ENCODE results near the gene FHL2.
A peak's percentile ranks its signal among the peaks of the same experiment; 100 is the strongest.

The FHL2 gene

GRCh38 chr2:105405291-105405690, 6.4 kb upstream of the FHL2 start:
- peaks cover under 1% of the 10 kb centered on the region; the same call in 1 of the 2 replicates for H3K27me3 ChIP-seq (ENCODE audit: insufficient read depth, low read length)
- no peak overlapping the region for H3K4me3 ChIP-seq (ENCODE audit: low read length)
- H3K4me1 ChIP-seq (ENCODE audit: insufficient read depth, low read length), result peaks cover 17% of the 10 kb centered on the region
- H3K36me3 ChIP-seq (ENCODE audit: insufficient read depth, low read length), result no peaks in the 10 kb centered on the region
- no peak overlapping the region for H3K9ac ChIP-seq (ENCODE audit: low read depth, low read length)
- 95% methylated on average over 4 of the region's 4 CpGs for WGBS
- H3K9me3 ChIP-seq (ENCODE audit: insufficient read depth, low read depth, low read length), result no peaks in the 10 kb centered on the region
- no peak overlapping the region for H3K27ac ChIP-seq (ENCODE audit: low read depth, low read length)

- 100% methylated on average over 2 of the region's 3 CpGs for WGBS
- no peak overlapping the region for H3K4me3 ChIP-seq (ENCODE audit: low read length)
- no peaks in the 10 kb centered on the region for H3K36me3 ChIP-seq (ENCODE audit: insufficient read depth, low read length)
- H3K27me3 ChIP-seq (ENCODE audit: insufficient read depth, low read length), result peaks cover 6% of the 10 kb centered on the region
- H3K9me3 ChIP-seq (ENCODE audit: insufficient read depth, low read depth, low read length), result no peaks in the 10 kb centered on the region
- H3K27ac ChIP-seq (ENCODE audit: low read depth, low read length), result no peak overlapping the region
- H3K4me1 ChIP-seq (ENCODE audit: insufficient read depth, low read length), result peaks cover 17% of the 10 kb centered on the region
- H3K9ac ChIP-seq (ENCODE audit: low read depth, low read length), result no peak overlapping the region
Measured at GRCh38 chr2:105404736-105405135, 5.9 kb upstream of the FHL2 start.

GRCh38 chr2:105403783-105404698, 5.2 kb upstream of the FHL2 start:
- peaks cover 17% of the 10 kb centered on the region for H3K4me1 ChIP-seq (ENCODE audit: insufficient read depth, low read length)
- H3K9ac ChIP-seq (ENCODE audit: low read depth, low read length), result no peak overlapping the region
- H3K9me3 ChIP-seq (ENCODE audit: insufficient read depth, low read depth, low read length), result no peaks in the 10 kb centered on the region
- WGBS, result 79% methylated on average over 14 of the region's 14 CpGs
- no peak overlapping the region for H3K27ac ChIP-seq (ENCODE audit: low read depth, low read length)
- H3K36me3 ChIP-seq (ENCODE audit: insufficient read depth, low read length), result no peaks in the 10 kb centered on the region
- H3K4me3 ChIP-seq (ENCODE audit: low read length), result no peak overlapping the region
- peaks cover 13% of the 10 kb centered on the region for H3K27me3 ChIP-seq (ENCODE audit: insufficient read depth, low read length)

GRCh38 chr2:105403241-105403782, 4.5 kb upstream of the FHL2 start:
- no peak overlapping the region for H3K9ac ChIP-seq (ENCODE audit: low read depth, low read length)
- 64% methylated on average over 8 of the region's 8 CpGs for WGBS
- H3K4me3 ChIP-seq (ENCODE audit: low read length), result no peak overlapping the region
- H3K4me1 ChIP-seq (ENCODE audit: insufficient read depth, low read length), result peaks cover 17% of the 10 kb centered on the region
- H3K36me3 ChIP-seq (ENCODE audit: insufficient read depth, low read length), result no peaks in the 10 kb centered on the region
- H3K27ac ChIP-seq (ENCODE audit: low read depth, low read length), result no peak overlapping the region
- H3K27me3 ChIP-seq (ENCODE audit: insufficient read depth, low read length), result peaks cover 14% of the 10 kb centered on the region
- no peaks in the 10 kb centered on the region for H3K9me3 ChIP-seq (ENCODE audit: insufficient read depth, low read depth, low read length)

GRCh38 chr2:105402809-105403208, 4.0 kb upstream of the FHL2 start:
- H3K27me3 ChIP-seq (ENCODE audit: insufficient read depth, low read length), result peaks cover 14% of the 10 kb centered on the region
- H3K27ac ChIP-seq (ENCODE audit: low read depth, low read length), result no peak overlapping the region
- no peak overlapping the region for H3K9ac ChIP-seq (ENCODE audit: low read depth, low read length)
- H3K36me3 ChIP-seq (ENCODE audit: insufficient read depth, low read length), result no peaks in the 10 kb centered on the region
- 100% methylated on average over 1 of the region's 2 CpGs for WGBS
- H3K4me1 ChIP-seq (ENCODE audit: insufficient read depth, low read length), result peaks cover 20% of the 10 kb centered on the region
- no peak overlapping the region for H3K4me3 ChIP-seq (ENCODE audit: low read length)
- no peaks in the 10 kb centered on the region for H3K9me3 ChIP-seq (ENCODE audit: insufficient read depth, low read depth, low read length)

GRCh38 chr2:105401867-105402266, 3.0 kb upstream of the FHL2 start:
- H3K9me3 ChIP-seq (ENCODE audit: insufficient read depth, low read depth, low read length), result no peaks in the 10 kb centered on the region
- no peaks in the 10 kb centered on the region for H3K36me3 ChIP-seq (ENCODE audit: insufficient read depth, low read length)
- H3K9ac ChIP-seq (ENCODE audit: low read depth, low read length), result no peak overlapping the region
- H3K27me3 ChIP-seq (ENCODE audit: insufficient read depth, low read length), result peaks cover 14% of the 10 kb centered on the region
- no CpG with 5 or more reads among the region's 7 CpGs for WGBS
- no peak overlapping the region for H3K27ac ChIP-seq (ENCODE audit: low read depth, low read length)
- peaks cover 29% of the 10 kb centered on the region for H3K4me1 ChIP-seq (ENCODE audit: insufficient read depth, low read length)
- H3K4me3 ChIP-seq (ENCODE audit: low read length), result no peak overlapping the region

- Histone ChIP-seq H3K9ac (ENCODE audit: low read depth, low read length) (no peak overlapping the region), H3K4me1 (ENCODE audit: insufficient read depth, low read length) (peaks cover 30% of the 10 kb centered on the region), H3K27me3 (ENCODE audit: insufficient read depth, low read length) (peaks cover 14% of the 10 kb centered on the region), H3K27ac (ENCODE audit: low read depth, low read length) (no peak overlapping the region), H3K36me3 (ENCODE audit: insufficient read depth, low read length) (peaks cover 3% of the 10 kb centered on the region; the same call in 1 of the 2 replicates), H3K9me3 (ENCODE audit: insufficient read depth, low read depth, low read length) (no peaks in the 10 kb centered on the region), H3K4me3 (ENCODE audit: low read length) (no peak overlapping the region)
- 97% methylated on average over 7 of the region's 7 CpGs for WGBS
Measured at GRCh38 chr2:105400138-105400540, 1.3 kb upstream of the FHL2 start.

GRCh38 chr2:105399207-105399861, 483 bp upstream of the FHL2 start:
- Histone ChIP-seq H3K9ac (ENCODE audit: low read depth, low read length) (peak overlapping the region; percentile 99), H3K9me3 (ENCODE audit: insufficient read depth, low read depth, low read length) (no peaks in the 10 kb centered on the region), H3K27me3 (ENCODE audit: insufficient read depth, low read length) (peaks cover 14% of the 10 kb centered on the region), H3K4me3 (ENCODE audit: low read length) (peak overlapping the region; percentile 97), H3K36me3 (ENCODE audit: insufficient read depth, low read length) (peaks cover 3% of the 10 kb centered on the region; the same call in 1 of the 2 replicates), H3K27ac (ENCODE audit: low read depth, low read length) (0 out of 2 replicates have a peak overlapping the region, but pooled peaks have one; percentile 40), H3K4me1 (ENCODE audit: insufficient read depth, low read length) (peaks cover 27% of the 10 kb centered on the region)
- 47% methylated on average over 38 of the region's 38 CpGs for WGBS

- WGBS, result 21% methylated on average over 4 of the region's 6 CpGs
- Histone ChIP-seq H3K4me1 (ENCODE audit: insufficient read depth, low read length) (peaks cover 14% of the 10 kb centered on the region), H3K27me3 (ENCODE audit: insufficient read depth, low read length) (peaks cover 14% of the 10 kb centered on the region), H3K36me3 (ENCODE audit: insufficient read depth, low read length) (peaks cover 10% of the 10 kb centered on the region; the same call in 1 of the 2 replicates), H3K9ac (ENCODE audit: low read depth, low read length) (peak overlapping the region; percentile 99), H3K4me3 (ENCODE audit: low read length) (peak overlapping the region; percentile 97), H3K9me3 (ENCODE audit: insufficient read depth, low read depth, low read length) (no peaks in the 10 kb centered on the region), H3K27ac (ENCODE audit: low read depth, low read length) (0 out of 2 replicates have a peak overlapping the region, but pooled peaks have one; percentile 88)
Measured at GRCh38 chr2:105397953-105398335, 907 bp downstream of the FHL2 start.

GRCh38 chr2:105397025-105397722, 1.7 kb downstream of the FHL2 start:
- Histone ChIP-seq H3K36me3 (ENCODE audit: insufficient read depth, low read length) (peaks cover 10% of the 10 kb centered on the region; the same call in 1 of the 2 replicates), H3K4me1 (ENCODE audit: insufficient read depth, low read length) (peaks cover 13% of the 10 kb centered on the region), H3K9me3 (ENCODE audit: insufficient read depth, low read depth, low read length) (no peaks in the 10 kb centered on the region), H3K9ac (ENCODE audit: low read depth, low read length) (peak overlapping the region; percentile 12; the same call in 1 of the 2 replicates), H3K4me3 (ENCODE audit: low read length) (peak overlapping the region; percentile 97), H3K27me3 (ENCODE audit: insufficient read depth, low read length) (peaks cover 14% of the 10 kb centered on the region), H3K27ac (ENCODE audit: low read depth, low read length) (no peak overlapping the region)
- 73% methylated on average over 11 of the region's 13 CpGs for WGBS

All from HUES64 (cell line).